ENCODE data around the gene LYPD5. TPM values are rescaled to one million over a fixed set of nuclear protein-coding genes. Genes with fewer than 3 reads are reported as not detected.
"Not testable (repeated sequence)": the region's sequence is repeated elsewhere in the genome, so short reads cannot be mapped to it uniquely, and the experiment has no call there.

Gene LYPD5
- total and polyA plus RNA-seq, 4 donors, result 2.3 to 8.5 (median 7.2) TPM

GRCh38 chr19:43779820-43780219 lies 22.4 kb downstream of the LYPD5 start:
- peaks cover 21% of the 10 kb centered on the region for H3K4me1 ChIP-seq (ENCODE audit: control insufficient read depth, insufficient read depth, low read length)
- H3K27ac ChIP-seq (ENCODE audit: low read depth, low read length), result no peak overlapping the region
- H3K36me3 ChIP-seq (ENCODE audit: control insufficient read depth, insufficient read depth, low read length), result no peaks in the 10 kb centered on the region
- no peaks in the 10 kb centered on the region for H3K9me3 ChIP-seq (ENCODE audit: control insufficient read depth, insufficient read depth, low read length)
- H3K4me3 ChIP-seq (ENCODE audit: low read depth, low read length), result no peak overlapping the region
- 42% methylated on average over 2 of the region's 3 CpGs for WGBS (ENCODE audit: insufficient coverage)
- peaks cover 7% of the 10 kb centered on the region for H3K27me3 ChIP-seq (ENCODE audit: control insufficient read depth, insufficient read depth, low read length)
- DNase-seq (ENCODE audit: low read depth in 4 of 6, low spot score in 6 of 6), result no peak

GRCh38 chr19:43779147-43779819 lies 23.0 kb downstream of the LYPD5 start:
- H3K27me3 ChIP-seq (ENCODE audit: control insufficient read depth, insufficient read depth, low read length), result peaks cover 12% of the 10 kb centered on the region
- peaks cover 26% of the 10 kb centered on the region for H3K4me1 ChIP-seq (ENCODE audit: control insufficient read depth, insufficient read depth, low read length)
- DNase-seq (ENCODE audit: low read depth in 4 of 6, low spot score in 6 of 6), result no peak
- 82% methylated on average over 15 of the region's 16 CpGs for WGBS (ENCODE audit: insufficient coverage)
- no peak overlapping the region for H3K27ac ChIP-seq (ENCODE audit: low read depth, low read length)
- H3K4me3 ChIP-seq (ENCODE audit: low read depth, low read length), result no peak overlapping the region
- H3K36me3 ChIP-seq (ENCODE audit: control insufficient read depth, insufficient read depth, low read length), result no peaks in the 10 kb centered on the region
- H3K9me3 ChIP-seq (ENCODE audit: control insufficient read depth, insufficient read depth, low read length), result no peaks in the 10 kb centered on the region

- no peaks in the 10 kb centered on the region for H3K9me3 ChIP-seq (ENCODE audit: control insufficient read depth, insufficient read depth, low read length)
- no peaks in the 10 kb centered on the region for H3K36me3 ChIP-seq (ENCODE audit: control insufficient read depth, insufficient read depth, low read length)
- WGBS (ENCODE audit: insufficient coverage), result 60% methylated on average over 1 of the region's 1 CpG
- no peak for DNase-seq (ENCODE audit: low read depth in 4 of 6, low spot score in 6 of 6)
- H3K4me1 ChIP-seq (ENCODE audit: control insufficient read depth, insufficient read depth, low read length), result peaks cover 32% of the 10 kb centered on the region
- H3K27ac ChIP-seq (ENCODE audit: low read depth, low read length), result no peak overlapping the region
- H3K4me3 ChIP-seq (ENCODE audit: low read depth, low read length), result no peak overlapping the region
- peaks cover 18% of the 10 kb centered on the region for H3K27me3 ChIP-seq (ENCODE audit: control insufficient read depth, insufficient read depth, low read length)
Measured at GRCh38 chr19:43778651-43779050, 23.6 kb downstream of the LYPD5 start.

- H3K36me3 ChIP-seq (ENCODE audit: control insufficient read depth, insufficient read depth, low read length), result no peaks in the 10 kb centered on the region
- 3% methylated on average over 2 of the region's 4 CpGs for WGBS (ENCODE audit: insufficient coverage)
- no peak overlapping the region for H3K4me3 ChIP-seq (ENCODE audit: low read depth, low read length)
- H3K27me3 ChIP-seq (ENCODE audit: control insufficient read depth, insufficient read depth, low read length), result peaks cover 32% of the 10 kb centered on the region
- H3K9me3 ChIP-seq (ENCODE audit: control insufficient read depth, insufficient read depth, low read length), result no peaks in the 10 kb centered on the region
- H3K27ac ChIP-seq (ENCODE audit: low read depth, low read length), result peak overlapping the region; percentile 40
- H3K4me1 ChIP-seq (ENCODE audit: control insufficient read depth, insufficient read depth, low read length), result peaks cover 32% of the 10 kb centered on the region
- peak in 2 of 6 donors; percentile 29 to 48 for DNase-seq (ENCODE audit: low read depth in 4 of 6, low spot score in 6 of 6)
Measured at GRCh38 chr19:43777163-43777695, 25.0 kb downstream of the LYPD5 start.

- WGBS (ENCODE audit: insufficient coverage), result 63% methylated on average over 8 of the region's 11 CpGs
- H3K27me3 ChIP-seq (ENCODE audit: control insufficient read depth, insufficient read depth, low read length), result peaks cover 32% of the 10 kb centered on the region
- no peak overlapping the region for H3K27ac ChIP-seq (ENCODE audit: low read depth, low read length)
- no peak for DNase-seq (ENCODE audit: low read depth in 4 of 6, low spot score in 6 of 6)
- no peak overlapping the region for H3K4me3 ChIP-seq (ENCODE audit: low read depth, low read length)
- no peaks in the 10 kb centered on the region for H3K9me3 ChIP-seq (ENCODE audit: control insufficient read depth, insufficient read depth, low read length)
- no peaks in the 10 kb centered on the region for H3K36me3 ChIP-seq (ENCODE audit: control insufficient read depth, insufficient read depth, low read length)
- H3K4me1 ChIP-seq (ENCODE audit: control insufficient read depth, insufficient read depth, low read length), result peaks cover 32% of the 10 kb centered on the region
Measured at GRCh38 chr19:43776286-43776685, 26.0 kb downstream of the LYPD5 start.

GRCh38 chr19:43775299-43775890 lies 26.9 kb downstream of the LYPD5 start:
- Histone ChIP-seq H3K27me3 (ENCODE audit: control insufficient read depth, insufficient read depth, low read length) (peaks cover 32% of the 10 kb centered on the region), H3K36me3 (ENCODE audit: control insufficient read depth, insufficient read depth, low read length) (no peaks in the 10 kb centered on the region)
- WGBS (ENCODE audit: insufficient coverage), result 100% methylated on average over 3 of the region's 7 CpGs

GRCh38 chr19:43774940-43775258 lies 27.3 kb downstream of the LYPD5 start:
- 93% methylated on average over 8 of the region's 11 CpGs for WGBS (ENCODE audit: insufficient coverage)
- H3K4me3 ChIP-seq (ENCODE audit: low read depth, low read length); H3K9me3 ChIP-seq (ENCODE audit: control insufficient read depth, insufficient read depth, low read length); H3K36me3 ChIP-seq (ENCODE audit: control insufficient read depth, insufficient read depth, low read length); DNase-seq (ENCODE audit: low read depth in 4 of 6, low spot score in 6 of 6); H3K27ac ChIP-seq (ENCODE audit: low read depth, low read length): not testable (repeated sequence)
- Histone ChIP-seq H3K4me1 (ENCODE audit: control insufficient read depth, insufficient read depth, low read length) (peaks cover 27% of the 10 kb centered on the region), H3K27me3 (ENCODE audit: control insufficient read depth, insufficient read depth, low read length) (peaks cover 32% of the 10 kb centered on the region)

More at GRCh38 chr19:43775299-43775890, 26.9 kb downstream of the LYPD5 start:
- Histone ChIP-seq H3K9me3 (ENCODE audit: control insufficient read depth, insufficient read depth, low read length) (no peaks in the 10 kb centered on the region), H3K27ac (ENCODE audit: low read depth, low read length) (no peak overlapping the region), H3K4me3 (ENCODE audit: low read depth, low read length) (no peak overlapping the region), H3K4me1 (ENCODE audit: control insufficient read depth, insufficient read depth, low read length) (peaks cover 27% of the 10 kb centered on the region)
- DNase-seq (ENCODE audit: low read depth in 4 of 6, low spot score in 6 of 6), result no peak

- DNase-seq (ENCODE audit: low read depth in 4 of 6, low spot score in 6 of 6), result peak in 3 of 6 donors; percentile 4 to 87 (median 69)
- H3K27ac ChIP-seq (ENCODE audit: low read depth, low read length), result no peak overlapping the region
- H3K27me3 ChIP-seq (ENCODE audit: control insufficient read depth, insufficient read depth, low read length), result peaks cover 32% of the 10 kb centered on the region
Measured at GRCh38 chr19:43774103-43774939, 27.9 kb downstream of the LYPD5 start.

GRCh38 chr19:43773725-43774102 lies 28.5 kb downstream of the LYPD5 start:
- no peaks in the 10 kb centered on the region for H3K9me3 ChIP-seq (ENCODE audit: control insufficient read depth, insufficient read depth, low read length)
- H3K36me3 ChIP-seq (ENCODE audit: control insufficient read depth, insufficient read depth, low read length), result no peaks in the 10 kb centered on the region
- no peak for DNase-seq (ENCODE audit: low read depth in 4 of 6, low spot score in 6 of 6)
- H3K4me1 ChIP-seq (ENCODE audit: control insufficient read depth, insufficient read depth, low read length), result peaks cover 27% of the 10 kb centered on the region
- H3K4me3 ChIP-seq (ENCODE audit: low read depth, low read length), result no peak overlapping the region
- peaks cover 32% of the 10 kb centered on the region for H3K27me3 ChIP-seq (ENCODE audit: control insufficient read depth, insufficient read depth, low read length)
- no peak overlapping the region for H3K27ac ChIP-seq (ENCODE audit: low read depth, low read length)
- 11% methylated on average over 5 of the region's 5 CpGs for whole genome bisulfite sequencing (ENCODE audit: insufficient coverage)

More at GRCh38 chr19:43774103-43774939, 27.9 kb downstream of the LYPD5 start:
- no peaks in the 10 kb centered on the region for H3K9me3 ChIP-seq (ENCODE audit: control insufficient read depth, insufficient read depth, low read length)
- peaks cover 27% of the 10 kb centered on the region for H3K4me1 ChIP-seq (ENCODE audit: control insufficient read depth, insufficient read depth, low read length)
- peak overlapping the region; percentile 12 for H3K4me3 ChIP-seq (ENCODE audit: low read depth, low read length)
- WGBS (ENCODE audit: insufficient coverage), result 2% methylated on average over 55 of the region's 63 CpGs
- H3K36me3 ChIP-seq (ENCODE audit: control insufficient read depth, insufficient read depth, low read length), result no peaks in the 10 kb centered on the region
